HepG2 (cell line): ENCODE results near the gene CEP104. TPM values are rescaled to one million over a fixed set of nuclear protein-coding genes. Genes with fewer than 3 reads are reported as not detected.

Experiments used
- ATAC-seq: fragments of 200-7000 bp; cut with Tn5 transposase; 3 replicates; pipeline ENCODE4 v1.9.1; 2020; ENCODE audit warnings: mild to moderate bottlenecking, moderate library complexity
- BruUV-seq: library from RNA; stranded (reverse); fragments of 400-500 nt; replicated peaks from 2 replicates; lab custom pipeline; 2021; lab: Mats Ljungman, UMichigan
- CTCF ChIA-PET: fragments of 300-600 bp; formaldehyde crosslinking; extraction: SDS; loops from one replicate; lab custom pipeline; 2021; ENCODE audit warnings: low total read pairs, inconsistent platforms, low intra/inter-chr PET ratio; lab: Yijun Ruan, JAX
- POLR2A ChIA-PET: fragments of 350-600 bp; sonication (Branson Sonifier 250); formaldehyde crosslinking; loops from one replicate; lab custom pipeline; 2020; ENCODE audit warnings: antibody characterized with exemption, inconsistent platforms; lab: Yijun Ruan, JAX
- DNase-seq: peaks from one replicate; pipeline ENCODE4 v3.0.0-alpha.2; 2015; ENCODE audit warnings: low spot score
- FAIRE-seq: peaks from 3 replicates; lab custom pipeline; 2011; peaks lifted over from hg19 to GRCh38; lab: Jason Lieb, UNC
- H2AFZ ChIP-seq: one replicate; pipeline ENCODE4 v1.6.1; 2011; ENCODE audit warnings: low read length, inconsistent platforms
- H3K27ac ChIP-seq: fragments of 300-600 bp; 3 replicates; pipeline ENCODE4 v1.8.0; 2011; ENCODE audit warnings: mixed run types, mild to moderate bottlenecking, mixed read lengths, low read length, inconsistent platforms; ENCODE audit not compliant: insufficient read depth; ENCODE audit errors: extremely low read length
- H3K27me3 ChIP-seq, 2 experiments: fragments of 200-600 bp in 1 of 2; 2 replicates in 1 of 2; 3 replicates in 1 of 2; pipeline versions ENCODE4 v1.6.0 to v1.8.0; 2011; ENCODE audit warnings: low read length in 2 of 2, mild to moderate bottlenecking in 2 of 2, moderate library complexity in 2 of 2, inconsistent platforms in 1 of 2; ENCODE audit not compliant: insufficient read depth in 2 of 2, control insufficient read depth in 1 of 2
- H3K36me3 ChIP-seq, 2 experiments: fragments of 200-600 bp in 1 of 2; replicated peaks in 1 of 2; 2 replicates in 1 of 2; 3 replicates in 1 of 2; pipeline versions ENCODE4 v1.5.1 to v1.8.0; 2011; ENCODE audit warnings: low read length in 2 of 2, inconsistent platforms in 1 of 2; ENCODE audit not compliant: insufficient read depth in 2 of 2, control insufficient read depth in 1 of 2
- H3K4me1 ChIP-seq: 2 replicates; pipeline ENCODE4 v1.5.1; 2012; ENCODE audit warnings: low read length, inconsistent platforms; ENCODE audit not compliant: insufficient read depth
- H3K4me2 ChIP-seq: 2 replicates; pipeline ENCODE4 v1.6.0; 2011; ENCODE audit warnings: low read depth, low read length, inconsistent platforms
- H3K4me3 ChIP-seq, 3 experiments: fragments of 200-600 bp in 1 of 3; sonication (generic), shearing (Covaris generic) in 1 of 3; replicated peaks in 1 of 3; 2 replicates each; pipeline ENCODE4 v1.5.1; 2011 to 2016; ENCODE audit warnings: low read length in 3 of 3, inconsistent platforms in 2 of 3, low read depth in 2 of 3, mild to moderate bottlenecking in 2 of 3, control low read depth in 1 of 3, mixed read lengths in 1 of 3; ENCODE audit not compliant: insufficient read depth in 1 of 3
- H3K79me2 ChIP-seq: one replicate; pipeline ENCODE4 v1.6.1; 2011; ENCODE audit warnings: low read length, inconsistent platforms; ENCODE audit not compliant: insufficient read depth
- H3K9ac ChIP-seq: 2 replicates; pipeline ENCODE4 v1.6.0; 2011; ENCODE audit warnings: mild to moderate bottlenecking, low read depth, low read length, inconsistent platforms; ENCODE audit not compliant: insufficient read depth
- H3K9me3 ChIP-seq: 2 replicates; pipeline ENCODE4 v1.5.1; 2012; ENCODE audit warnings: mild to moderate bottlenecking, low read length
- H4K20me1 ChIP-seq: 2 replicates; pipeline ENCODE4 v1.6.0; 2011; ENCODE audit warnings: inconsistent platforms, mild to moderate bottlenecking, low read length, moderate library complexity; ENCODE audit not compliant: insufficient read depth
- ATF7-NPFF ChIP-seq: sonication (generic); formaldehyde crosslinking; IDR thresholded peaks from 2 replicates; pipeline ENCODE4 v1.8.1; 2023; ENCODE audit warnings: mild to moderate bottlenecking, low read depth, missing genetic modification reagents, moderate library complexity
- ELF4 ChIP-seq: sonication (generic); formaldehyde crosslinking; IDR thresholded peaks from 2 replicates; pipeline ENCODE4 v1.5.0; 2020; ENCODE audit warnings: missing genetic modification reagents, mild to moderate bottlenecking, moderate library complexity, borderline replicate concordance
- FOXP4 ChIP-seq: sonication (generic); formaldehyde crosslinking; IDR thresholded peaks from 2 replicates; pipeline ENCODE4 v1.4.0; 2020; ENCODE audit warnings: missing genetic modification reagents
- HIVEP1 ChIP-seq: sonication (generic); formaldehyde crosslinking; IDR thresholded peaks from 2 replicates; pipeline ENCODE4 v1.4.0; 2020; ENCODE audit warnings: mild to moderate bottlenecking, missing genetic modification reagents
- KDM5B ChIP-seq: sonication (generic); formaldehyde crosslinking; IDR thresholded peaks from 2 replicates; pipeline ENCODE4 v1.4.0; 2020; ENCODE audit warnings: missing genetic modification reagents, mild to moderate bottlenecking, borderline replicate concordance
- KMT2A ChIP-seq: sonication (generic); formaldehyde crosslinking; IDR thresholded peaks from 2 replicates; pipeline ENCODE4 v1.4.0; 2020; ENCODE audit warnings: missing genetic modification reagents
- MAFG ChIP-seq: sonication (generic); formaldehyde crosslinking; IDR thresholded peaks from 2 replicates; pipeline ENCODE4 v1.5.1; 2020; ENCODE audit warnings: mild to moderate bottlenecking, missing genetic modification reagents
- ZBTB25 ChIP-seq: IDR thresholded peaks from 2 replicates; pipeline ENCODE4 v1.6.1; 2018; ENCODE audit warnings: missing genetic modification reagents
- ZKSCAN8 ChIP-seq: IDR thresholded peaks from 2 replicates; pipeline ENCODE4 v1.6.1; 2016; ENCODE audit warnings: borderline replicate concordance, missing genetic modification reagents, missing compliant biosample characterization
- ZNF34 ChIP-seq: sonication (generic); formaldehyde crosslinking; IDR thresholded peaks from 2 replicates; pipeline ENCODE4 v1.4.0; 2020; ENCODE audit warnings: mild to moderate bottlenecking, missing genetic modification reagents, borderline replicate concordance
- ZNF382 ChIP-seq: sonication (generic); formaldehyde crosslinking; IDR thresholded peaks from 2 replicates; pipeline ENCODE4 v1.5.0; 2020; ENCODE audit warnings: missing genetic modification reagents, mild to moderate bottlenecking, borderline replicate concordance
- ZNF552 ChIP-seq: sonication (generic); formaldehyde crosslinking; IDR thresholded peaks from 2 replicates; pipeline ENCODE4 v1.9.0; 2022; ENCODE audit warnings: missing genetic modification reagents, mild to moderate bottlenecking, borderline replicate concordance
- ZSCAN29 ChIP-seq: sonication (generic); formaldehyde crosslinking; conservative IDR thresholded peaks from 2 replicates; pipeline ENCODE4 v1.4.0; 2020; ENCODE audit warnings: mild to moderate bottlenecking, missing genetic modification reagents
- WGBS: methylation state at CpG from one replicate; pipeline ENCODE4 v1.1.6; 2017; ENCODE audit warnings: low lambda C conversion rate; 5-methylcytosine and 5-hydroxymethylcytosine counted together
- in situ Hi-C: cut with HindIII; loops from 2 replicates; pipeline ENCODE4 v1.10.0; 2017; ENCODE audit warnings: low pct_unique_long_range_greater_than_20kb; ENCODE audit not compliant: extremely low pct_ligation_motif_present
- intact Hi-C: fragments of 100-400 bp; cut with micrococcal nuclease; formaldehyde crosslinking; loops from one replicate; pipeline ENCODE4 v1.10.0; 2022; ENCODE audit not compliant: unreplicated experiment
- polyA plus RNA-seq, 8 experiments: library from polyadenylated mRNA; depleted of rRNA in 3 of 8; stranded (reverse) in 7 of 8; unstranded in 1 of 8; fragments of >200 nt; fragmentation: Illumina TruSeq in 4 of 8; extraction: Trizol in 4 of 8; gene quantifications; 2 replicates each; pipeline versions ENCODE4 v1.2.1 to v1.2.3, GENCODE V29; 2011 to 2016; ENCODE audit warnings: low read depth in 4 of 8, missing spikeins in 1 of 8, mixed read lengths in 1 of 8; ENCODE audit not compliant: insufficient read depth in 1 of 8
- total RNA-seq, 5 experiments: library from RNA; depleted of rRNA; stranded (reverse); fragments of >200 nt; fragmentation: Illumina TruSeq; extraction: Trizol; gene quantifications; 2 replicates each; pipeline ENCODE4 v1.2.3, GENCODE V29; 2016; ENCODE audit warnings: low read depth in 1 of 5
- TF ChIP-seq, protein P1 (sequence below): sonication (generic); formaldehyde crosslinking; IDR thresholded peaks from 2 replicates; pipeline ENCODE4 v1.4.0; 2020; ENCODE audit warnings: missing genetic modification reagents, borderline replicate concordance
- TF ChIP-seq, protein P2 (sequence below): sonication (generic); formaldehyde crosslinking; IDR thresholded peaks from 2 replicates; pipeline ENCODE4 v1.4.0; 2020; ENCODE audit warnings: missing genetic modification reagents, borderline replicate concordance
- TF ChIP-seq, protein P3 (sequence below): sonication (generic); formaldehyde crosslinking; IDR thresholded peaks from 2 replicates; pipeline ENCODE4 v1.5.1; 2020; ENCODE audit warnings: missing genetic modification reagents, mild to moderate bottlenecking, borderline replicate concordance

The CEP104 gene
- total and polyA plus RNA-seq, 2 of the 13 experiments (the other 11 are each of a cell fraction or from before 2014, with no cell fraction given) = 20.4 to 30.1 TPM

GRCh38 chr1:3874736-3875135 is 17.7 kb upstream of the CEP104 start:
- no peak for FAIRE-seq
- no peaks in the 10 kb centered on the region for H3K79me2 ChIP-seq
- H3K36me3 ChIP-seq = peaks cover 7 to 14% of the 10 kb centered on the region in 2 experiments; a peak in 4 of 5 replicates
- in situ Hi-C loops = no loop called here
- peaks cover 15% of the 10 kb centered on the region for H3K9me3 ChIP-seq
- no peak overlapping the region for H3K9ac ChIP-seq
- POLR2A ChIA-PET = no interaction called here
- no peak for DNase-seq
- no TSS peak for BruUV-seq
- TF ChIP-seq HIVEP1 (CRISPR knock-in tag) (no peak), MAFG (CRISPR knock-in tag) (no peak), ZKSCAN8 (CRISPR knock-in tag) (no peak), ATF7-NPFF (CRISPR knock-in tag) (no peak), ZBTB25 (CRISPR knock-in tag) (no peak), KMT2A (CRISPR knock-in tag) (no peak), FOXP4 (CRISPR knock-in tag) (no peak), ZNF382 (CRISPR knock-in tag) (no peak), KDM5B (CRISPR knock-in tag) (no peak), ZNF552 (CRISPR knock-in tag) (no peak), ELF4 (CRISPR knock-in tag) (no peak), ZSCAN29 (CRISPR knock-in tag) (no peak), ZNF34 (CRISPR knock-in tag) (no peak)
- TF ChIP-seq, protein P1, sequence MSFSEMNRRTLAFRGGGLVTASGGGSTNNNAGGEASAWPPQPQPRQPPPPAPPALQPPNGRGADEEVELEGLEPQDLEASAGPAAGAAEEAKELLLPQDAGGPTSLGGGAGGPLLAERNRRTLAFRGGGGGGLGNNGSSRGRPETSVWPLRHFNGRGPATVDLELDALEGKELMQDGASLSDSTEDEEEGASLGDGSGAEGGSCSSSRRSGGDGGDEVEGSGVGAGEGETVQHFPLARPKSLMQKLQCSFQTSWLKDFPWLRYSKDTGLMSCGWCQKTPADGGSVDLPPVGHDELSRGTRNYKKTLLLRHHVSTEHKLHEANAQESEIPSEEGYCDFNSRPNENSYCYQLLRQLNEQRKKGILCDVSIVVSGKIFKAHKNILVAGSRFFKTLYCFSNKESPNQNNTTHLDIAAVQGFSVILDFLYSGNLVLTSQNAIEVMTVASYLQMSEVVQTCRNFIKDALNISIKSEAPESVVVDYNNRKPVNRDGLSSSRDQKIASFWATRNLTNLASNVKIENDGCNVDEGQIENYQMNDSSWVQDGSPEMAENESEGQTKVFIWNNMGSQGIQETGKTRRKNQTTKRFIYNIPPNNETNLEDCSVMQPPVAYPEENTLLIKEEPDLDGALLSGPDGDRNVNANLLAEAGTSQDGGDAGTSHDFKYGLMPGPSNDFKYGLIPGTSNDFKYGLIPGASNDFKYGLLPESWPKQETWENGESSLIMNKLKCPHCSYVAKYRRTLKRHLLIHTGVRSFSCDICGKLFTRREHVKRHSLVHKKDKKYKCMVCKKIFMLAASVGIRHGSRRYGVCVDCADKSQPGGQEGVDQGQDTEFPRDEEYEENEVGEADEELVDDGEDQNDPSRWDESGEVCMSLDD (CRISPR knock-in tag) = no peak
- TF ChIP-seq, protein P2, sequence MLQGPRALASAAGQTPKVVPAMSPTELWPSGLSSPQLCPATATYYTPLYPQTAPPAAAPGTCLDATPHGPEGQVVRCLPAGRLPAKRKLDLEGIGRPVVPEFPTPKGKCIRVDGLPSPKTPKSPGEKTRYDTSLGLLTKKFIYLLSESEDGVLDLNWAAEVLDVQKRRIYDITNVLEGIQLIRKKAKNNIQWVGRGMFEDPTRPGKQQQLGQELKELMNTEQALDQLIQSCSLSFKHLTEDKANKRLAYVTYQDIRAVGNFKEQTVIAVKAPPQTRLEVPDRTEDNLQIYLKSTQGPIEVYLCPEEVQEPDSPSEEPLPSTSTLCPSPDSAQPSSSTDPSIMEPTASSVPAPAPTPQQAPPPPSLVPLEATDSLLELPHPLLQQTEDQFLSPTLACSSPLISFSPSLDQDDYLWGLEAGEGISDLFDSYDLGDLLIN = no peak
- TF ChIP-seq, protein P3, sequence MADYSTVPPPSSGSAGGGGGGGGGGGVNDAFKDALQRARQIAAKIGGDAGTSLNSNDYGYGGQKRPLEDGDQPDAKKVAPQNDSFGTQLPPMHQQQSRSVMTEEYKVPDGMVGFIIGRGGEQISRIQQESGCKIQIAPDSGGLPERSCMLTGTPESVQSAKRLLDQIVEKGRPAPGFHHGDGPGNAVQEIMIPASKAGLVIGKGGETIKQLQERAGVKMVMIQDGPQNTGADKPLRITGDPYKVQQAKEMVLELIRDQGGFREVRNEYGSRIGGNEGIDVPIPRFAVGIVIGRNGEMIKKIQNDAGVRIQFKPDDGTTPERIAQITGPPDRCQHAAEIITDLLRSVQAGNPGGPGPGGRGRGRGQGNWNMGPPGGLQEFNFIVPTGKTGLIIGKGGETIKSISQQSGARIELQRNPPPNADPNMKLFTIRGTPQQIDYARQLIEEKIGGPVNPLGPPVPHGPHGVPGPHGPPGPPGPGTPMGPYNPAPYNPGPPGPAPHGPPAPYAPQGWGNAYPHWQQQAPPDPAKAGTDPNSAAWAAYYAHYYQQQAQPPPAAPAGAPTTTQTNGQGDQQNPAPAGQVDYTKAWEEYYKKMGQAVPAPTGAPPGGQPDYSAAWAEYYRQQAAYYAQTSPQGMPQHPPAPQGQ (CRISPR knock-in tag) = no peak
- TF ChIP-seq, all 625 proteins: peak for 0
- H3K4me2 ChIP-seq = no peak overlapping the region
- no peaks in the 10 kb centered on the region for H4K20me1 ChIP-seq
- H3K27ac ChIP-seq = no peak overlapping the region
- 99% methylated on average over 23 of the region's 23 CpGs for WGBS
- intact Hi-C loops = no loop called here
- H2AFZ ChIP-seq = no peak overlapping the region
- H3K27me3 ChIP-seq = no peaks in the 10 kb centered on the region
- CTCF ChIA-PET = no interaction called here
- no peak overlapping the region for H3K4me3 ChIP-seq
- no peak for ATAC-seq
- H3K4me1 ChIP-seq = no peaks in the 10 kb centered on the region
